Frontal cortex (tissue), 4 donors: ENCODE data around the gene KCNAB1. TPM values are rescaled to one million over a fixed set of nuclear protein-coding genes. Genes with fewer than 3 reads are reported as not detected.

Source experiments
- DNase-seq, 2 donors: peaks; one replicate each; pipeline ENCODE4 v3.0.0; 2012; ENCODE audit warnings: low spot score in 2 of 2
- FAIRE-seq: peaks from 2 replicates; lab custom pipeline; 2012; peaks lifted over from hg19 to GRCh38; lab: Jason Lieb, UNC
- total RNA-seq: library from RNA; depleted of rRNA; stranded (reverse); fragments of >200 nt; gene quantifications from one replicate; pipeline ENCODE4 v1.2.3, GENCODE V29; 2014
- donor health status: control.
- donor health status: control.
- donor health status: control.

The KCNAB1 gene
- total RNA-seq, 1 donor from 2014 or later, result 31.4 TPM

GRCh38 chr3:156349111-156349510, 228.7 kb downstream of the KCNAB1 start:
- DNase-seq (no peak), FAIRE-seq (no peak)

- DNase-seq (no peak), FAIRE-seq (no peak)
Observed at GRCh38 chr3:156349978-156350377, 229.6 kb downstream of the KCNAB1 start.

DNA sequence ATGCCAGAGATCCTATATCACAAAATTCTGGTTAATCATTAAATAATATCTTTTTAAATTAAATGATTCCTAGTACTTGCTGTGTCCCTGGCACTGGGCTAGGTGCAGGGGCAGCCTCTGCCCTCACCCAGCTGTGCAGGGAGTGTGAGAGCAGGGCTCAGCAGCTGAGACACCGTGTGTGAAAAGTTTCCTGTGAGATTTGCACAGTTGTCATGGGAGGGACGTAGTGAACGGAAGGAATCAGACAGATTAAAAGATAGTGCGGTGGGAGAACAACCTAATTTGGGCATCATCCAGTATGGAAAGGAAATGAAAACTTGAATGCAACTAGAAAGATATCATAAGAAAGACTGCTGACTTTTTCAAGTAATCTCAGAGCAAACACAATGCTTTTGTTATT, 230.4 kb downstream of the KCNAB1 start:
- no peak for DNase-seq
- no peak for FAIRE-seq

DNA sequence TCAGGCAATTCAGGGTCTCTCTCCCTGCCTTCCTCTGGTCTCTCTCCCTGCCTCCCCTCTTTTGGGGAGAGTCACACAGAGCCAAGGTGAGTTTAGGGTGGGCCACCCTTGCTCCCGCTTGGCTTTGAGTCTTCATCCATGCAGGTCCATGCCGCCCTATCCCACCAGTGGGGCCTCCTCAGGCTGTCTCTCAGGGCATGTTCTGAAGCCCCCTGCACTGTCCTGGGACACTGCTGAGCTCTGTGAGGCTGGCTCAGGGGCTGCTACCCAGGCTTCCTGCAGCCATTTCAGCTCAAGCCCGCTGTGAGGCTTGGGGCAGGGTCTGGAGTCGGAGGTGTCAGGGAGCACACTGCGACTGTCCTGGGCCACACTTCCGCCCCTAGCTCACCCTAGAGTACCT, 231.4 kb downstream of the KCNAB1 start:
- FAIRE-seq (no peak), DNase-seq (no peak)

- DNase-seq (no peak), FAIRE-seq (no peak)
Observed at GRCh38 chr3:156352728-156353127, 232.3 kb downstream of the KCNAB1 start.

- no peak for FAIRE-seq
- DNase-seq, result no peak
Observed at GRCh38 chr3:156353563-156353962, 233.2 kb downstream of the KCNAB1 start.

DNA sequence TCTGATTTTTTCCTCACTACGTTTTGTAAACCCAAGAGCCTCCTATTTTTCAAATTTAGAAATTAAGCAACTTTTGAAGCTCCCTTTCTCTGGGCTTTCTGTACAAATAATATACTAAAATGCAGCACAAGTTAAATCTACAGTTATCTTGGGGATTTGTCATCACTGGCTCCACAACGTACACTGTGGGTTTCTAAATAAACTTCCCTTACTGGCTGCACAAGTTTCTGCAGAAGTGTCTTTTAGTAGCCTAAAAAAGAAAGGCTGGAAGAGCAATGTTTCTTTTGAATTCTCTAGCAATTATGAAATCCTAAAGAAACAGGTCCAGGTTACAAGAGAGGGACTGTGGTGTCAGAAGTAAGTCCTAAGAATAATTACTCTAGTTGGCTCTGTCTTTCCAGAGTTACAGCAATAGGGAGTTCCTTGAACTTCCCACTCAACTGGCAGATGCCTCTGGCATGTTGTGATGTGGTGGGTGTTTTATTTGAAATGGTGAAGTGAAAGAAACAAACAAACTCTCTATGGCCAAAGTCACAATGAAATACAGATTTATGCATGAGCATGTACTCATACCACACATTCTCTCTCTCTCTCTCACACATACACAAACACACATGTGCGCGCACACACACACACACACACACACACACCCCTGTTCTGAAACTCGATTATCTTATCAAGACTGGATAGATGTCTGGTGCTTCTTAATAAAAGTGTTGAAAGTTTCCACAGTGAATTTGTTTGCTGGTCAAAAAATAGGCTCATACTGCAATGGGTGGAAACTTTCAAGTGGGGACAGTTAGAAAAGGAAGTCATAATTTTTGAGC, 236.4 kb downstream of the KCNAB1 start:
- FAIRE-seq (no peak), DNase-seq (no peak)

DNA sequence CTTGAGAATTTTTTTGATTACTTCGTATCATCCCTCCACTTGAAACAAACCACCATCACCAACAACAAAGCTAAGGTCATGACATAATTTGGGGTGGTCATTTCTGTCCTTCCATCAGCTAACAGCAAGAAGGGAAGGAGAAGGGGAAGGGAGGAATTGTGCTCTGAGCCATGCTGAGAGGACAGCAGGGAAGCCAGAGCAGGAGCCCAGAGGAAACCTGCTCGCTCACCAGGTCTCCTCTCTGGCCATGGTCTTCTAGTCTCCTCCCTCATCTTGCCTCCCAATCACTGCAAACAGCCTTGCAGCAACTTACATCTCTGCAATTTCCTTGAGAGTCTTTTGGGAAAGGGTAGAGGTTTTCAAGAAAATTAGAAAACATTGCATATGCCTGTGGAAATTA, 237.9 kb downstream of the KCNAB1 start:
- DNase-seq (no peak), FAIRE-seq (no peak)

GRCh38 chr3:156359368-156359767, 239.0 kb downstream of the KCNAB1 start:
- no peak for FAIRE-seq

GRCh38 chr3:156360083-156360482, 239.7 kb downstream of the KCNAB1 start:
- peak; percentile 44 for FAIRE-seq
- DNase-seq, result no peak

More at GRCh38 chr3:156359368-156359767, 239.0 kb downstream of the KCNAB1 start:
- no peak for DNase-seq

GRCh38 chr3:156360963-156361362, 240.6 kb downstream of the KCNAB1 start:
- DNase-seq, result no peak

DNA sequence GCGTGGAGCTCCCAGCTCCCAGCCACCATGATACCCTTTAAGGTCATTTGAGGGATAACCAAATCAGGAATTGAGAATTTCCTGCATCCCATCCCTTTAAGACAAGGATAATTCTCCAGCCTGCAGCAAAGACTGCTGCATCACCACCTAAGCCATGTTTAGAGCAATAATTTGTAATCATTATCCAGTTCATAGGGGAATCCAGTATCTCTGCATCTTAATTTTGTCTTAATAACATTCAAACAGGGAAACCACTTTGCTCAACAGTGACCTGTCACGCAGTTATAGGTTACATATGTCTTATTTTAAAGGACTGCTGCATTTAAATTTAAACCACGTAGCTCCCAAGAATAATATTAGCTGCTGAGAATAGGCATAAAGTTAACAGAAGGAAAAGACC, 246.2 kb downstream of the KCNAB1 start:
- FAIRE-seq (no peak), DNase-seq (no peak)

More at GRCh38 chr3:156360963-156361362, 240.6 kb downstream of the KCNAB1 start:
- no peak for FAIRE-seq

GRCh38 chr3:156368189-156368588, 247.8 kb downstream of the KCNAB1 start:
- FAIRE-seq, result no peak

DNA sequence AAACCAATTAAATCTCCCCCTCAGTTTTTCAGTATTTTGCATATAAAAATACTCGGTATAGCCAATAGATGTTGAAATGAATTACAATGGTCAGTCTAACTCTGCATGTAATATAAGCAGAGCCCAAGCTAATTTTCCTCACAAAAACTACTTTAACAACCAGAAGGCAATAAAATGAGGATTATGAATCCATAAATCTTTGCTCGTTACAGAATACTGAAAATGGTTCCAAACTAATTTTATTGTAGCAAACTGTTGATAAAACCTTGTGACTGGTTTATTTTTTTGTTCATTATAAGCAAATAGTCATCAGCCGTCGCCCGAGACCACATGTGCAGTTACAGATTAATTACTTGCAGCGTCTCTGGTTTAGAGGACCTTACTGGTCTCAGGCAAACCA, 251.3 kb downstream of the KCNAB1 start:
- FAIRE-seq (no peak), DNase-seq (no peak)

More at GRCh38 chr3:156368189-156368588, 247.8 kb downstream of the KCNAB1 start:
- DNase-seq, result no peak

- no peak for FAIRE-seq
- DNase-seq, result no peak
Observed at GRCh38 chr3:156373095-156373494, 252.7 kb downstream of the KCNAB1 start.

DNA sequence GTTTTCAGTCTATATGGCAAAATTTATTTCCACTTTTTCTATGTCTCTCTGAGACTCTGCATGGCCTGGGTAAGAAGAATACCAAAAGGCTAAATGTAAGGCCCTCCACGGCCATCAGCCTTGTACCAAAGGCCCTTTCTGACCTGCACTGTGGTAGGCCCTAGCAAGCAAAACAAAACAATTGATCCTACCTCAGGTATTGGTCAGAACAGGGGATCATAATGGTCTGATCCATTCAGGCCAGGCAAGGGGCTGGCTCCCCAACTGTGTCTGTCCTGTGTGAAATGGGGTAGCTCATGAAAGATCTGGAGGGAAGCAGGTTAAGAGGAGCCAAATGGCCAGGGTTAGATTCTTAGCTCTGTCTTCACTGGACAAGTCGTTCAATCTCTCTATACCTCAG, 253.3 kb downstream of the KCNAB1 start:
- FAIRE-seq (no peak), DNase-seq (no peak)

GRCh38 chr3:156376199-156376598, 255.8 kb downstream of the KCNAB1 start:
- no peak for FAIRE-seq

DNA sequence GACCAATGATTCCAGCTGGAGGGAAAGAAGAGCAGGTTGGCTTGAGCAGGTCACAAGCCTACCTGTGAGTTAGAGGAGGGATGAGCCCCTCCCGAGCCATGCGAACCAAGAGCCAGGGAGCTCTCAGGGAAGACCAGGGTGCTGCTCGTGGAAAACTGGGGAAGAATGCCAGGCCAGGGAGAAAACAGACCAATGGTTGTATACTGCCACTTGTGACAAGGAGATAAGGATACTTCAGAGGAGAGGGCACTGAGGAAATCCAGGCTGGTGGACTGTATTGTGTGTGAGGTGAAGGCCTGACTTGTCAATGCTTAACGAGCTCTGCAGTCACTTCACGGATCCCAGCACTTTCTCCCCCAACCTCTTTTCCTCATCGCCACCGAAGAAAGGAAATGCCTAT, 256.9 kb downstream of the KCNAB1 start:
- no peak for FAIRE-seq
- no peak for DNase-seq

More at GRCh38 chr3:156376199-156376598, 255.8 kb downstream of the KCNAB1 start:
- no peak for DNase-seq

- FAIRE-seq, result no peak
- no peak for DNase-seq
Observed at GRCh38 chr3:156377718-156378117, 257.3 kb downstream of the KCNAB1 start.

DNA sequence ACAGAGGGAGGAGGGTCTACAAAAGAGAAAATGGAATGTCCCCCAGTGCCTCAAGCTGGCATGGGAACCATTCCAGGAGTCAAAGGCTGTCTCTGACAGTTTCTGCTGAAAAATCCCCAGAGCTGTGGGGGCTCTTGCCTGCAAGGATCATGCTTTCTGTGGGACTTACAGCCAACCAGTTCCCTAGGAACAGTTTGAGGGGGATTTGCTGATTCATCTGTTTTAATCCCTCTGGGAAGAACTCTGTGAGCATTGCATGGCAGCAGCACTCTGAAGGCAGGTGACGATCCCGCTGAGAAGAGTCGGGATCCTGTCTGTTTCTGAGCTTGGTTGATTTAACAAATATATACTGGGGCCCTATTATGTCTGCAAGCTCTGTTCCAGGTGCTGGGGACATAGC, 258.5 kb downstream of the KCNAB1 start:
- FAIRE-seq (no peak), DNase-seq (no peak)

DNA sequence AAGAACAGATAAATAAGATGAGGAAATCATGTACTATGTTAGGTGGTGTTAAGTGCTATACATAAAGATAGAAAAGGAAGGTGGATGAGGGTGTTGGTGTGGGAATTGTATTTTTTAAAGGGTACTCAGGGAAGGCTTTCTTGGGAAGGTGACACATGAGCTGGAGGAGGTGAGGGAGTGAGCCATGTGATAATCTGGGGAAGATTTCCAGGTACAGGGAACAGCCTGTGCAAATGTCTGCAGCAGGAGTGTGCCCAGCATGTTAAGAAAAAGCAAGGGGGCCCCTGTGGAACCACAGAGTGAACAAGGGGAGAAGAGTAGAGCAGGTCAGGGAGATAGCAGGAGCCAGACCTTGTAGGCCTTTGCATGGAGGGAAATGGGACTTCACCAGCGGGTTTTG, 258.9 kb downstream of the KCNAB1 start:
- DNase-seq, result no peak
- FAIRE-seq, result no peak

DNA sequence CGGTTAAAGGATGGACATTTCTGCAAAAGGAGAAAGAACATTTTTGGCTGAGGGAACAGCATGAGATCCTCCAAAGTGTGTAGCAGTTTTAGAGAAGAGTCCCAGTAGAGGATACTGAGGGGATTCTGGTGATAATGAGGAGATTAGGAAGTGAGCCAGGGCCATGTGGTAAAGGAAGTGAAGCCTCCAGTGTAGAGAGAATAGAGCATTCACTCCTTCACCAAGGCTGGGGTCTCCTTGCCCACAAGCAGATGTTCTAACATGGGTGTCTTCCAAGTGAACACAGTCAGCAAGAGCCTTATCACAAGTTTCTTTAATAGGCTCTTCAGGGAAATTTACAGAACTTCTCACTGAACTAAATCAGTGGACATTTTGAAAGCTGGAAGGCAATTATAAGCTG, 260.9 kb downstream of the KCNAB1 start:
- no peak for FAIRE-seq
- no peak for DNase-seq
